ENCODE data around the gene CERT1.
"Not testable (repeated sequence)": the region's sequence is repeated elsewhere in the genome, so short reads cannot be mapped to it uniquely, and the experiment has no call there.

DNA sequence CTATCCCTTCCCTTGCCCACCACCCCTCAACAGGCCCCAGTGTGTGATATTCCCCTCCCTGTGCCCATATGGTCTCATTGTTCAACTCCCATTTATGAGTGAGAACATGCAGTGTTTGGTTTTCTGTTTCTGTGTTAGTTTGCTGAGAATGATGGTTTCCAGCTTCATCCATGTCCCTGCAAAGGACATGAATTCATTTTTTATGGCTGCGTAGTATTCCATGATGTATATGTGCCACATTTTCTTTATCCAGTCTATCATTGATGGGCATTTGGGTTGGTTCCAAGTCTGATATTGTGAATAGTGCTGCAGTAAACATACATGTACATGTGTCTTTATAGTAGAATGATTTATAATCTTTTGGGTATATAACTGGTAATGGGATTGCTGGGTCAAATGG, 49.2 kb upstream of the CERT1 start:
- TF ChIP-seq, protein P1, sequence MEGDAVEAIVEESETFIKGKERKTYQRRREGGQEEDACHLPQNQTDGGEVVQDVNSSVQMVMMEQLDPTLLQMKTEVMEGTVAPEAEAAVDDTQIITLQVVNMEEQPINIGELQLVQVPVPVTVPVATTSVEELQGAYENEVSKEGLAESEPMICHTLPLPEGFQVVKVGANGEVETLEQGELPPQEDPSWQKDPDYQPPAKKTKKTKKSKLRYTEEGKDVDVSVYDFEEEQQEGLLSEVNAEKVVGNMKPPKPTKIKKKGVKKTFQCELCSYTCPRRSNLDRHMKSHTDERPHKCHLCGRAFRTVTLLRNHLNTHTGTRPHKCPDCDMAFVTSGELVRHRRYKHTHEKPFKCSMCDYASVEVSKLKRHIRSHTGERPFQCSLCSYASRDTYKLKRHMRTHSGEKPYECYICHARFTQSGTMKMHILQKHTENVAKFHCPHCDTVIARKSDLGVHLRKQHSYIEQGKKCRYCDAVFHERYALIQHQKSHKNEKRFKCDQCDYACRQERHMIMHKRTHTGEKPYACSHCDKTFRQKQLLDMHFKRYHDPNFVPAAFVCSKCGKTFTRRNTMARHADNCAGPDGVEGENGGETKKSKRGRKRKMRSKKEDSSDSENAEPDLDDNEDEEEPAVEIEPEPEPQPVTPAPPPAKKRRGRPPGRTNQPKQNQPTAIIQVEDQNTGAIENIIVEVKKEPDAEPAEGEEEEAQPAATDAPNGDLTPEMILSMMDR (tag by site-specific recombination; IDR thresholded peaks at IDR 0.05), result not testable (repeated sequence)
- TF ChIP-seq ZBTB1 (tag by site-specific recombination; IDR thresholded peaks at IDR 0.05); MZF1 (tag by site-specific recombination; IDR thresholded peaks at IDR 0.05; ENCODE audit: borderline replicate concordance): not testable (repeated sequence)
- TF ChIP-seq, protein P2, sequence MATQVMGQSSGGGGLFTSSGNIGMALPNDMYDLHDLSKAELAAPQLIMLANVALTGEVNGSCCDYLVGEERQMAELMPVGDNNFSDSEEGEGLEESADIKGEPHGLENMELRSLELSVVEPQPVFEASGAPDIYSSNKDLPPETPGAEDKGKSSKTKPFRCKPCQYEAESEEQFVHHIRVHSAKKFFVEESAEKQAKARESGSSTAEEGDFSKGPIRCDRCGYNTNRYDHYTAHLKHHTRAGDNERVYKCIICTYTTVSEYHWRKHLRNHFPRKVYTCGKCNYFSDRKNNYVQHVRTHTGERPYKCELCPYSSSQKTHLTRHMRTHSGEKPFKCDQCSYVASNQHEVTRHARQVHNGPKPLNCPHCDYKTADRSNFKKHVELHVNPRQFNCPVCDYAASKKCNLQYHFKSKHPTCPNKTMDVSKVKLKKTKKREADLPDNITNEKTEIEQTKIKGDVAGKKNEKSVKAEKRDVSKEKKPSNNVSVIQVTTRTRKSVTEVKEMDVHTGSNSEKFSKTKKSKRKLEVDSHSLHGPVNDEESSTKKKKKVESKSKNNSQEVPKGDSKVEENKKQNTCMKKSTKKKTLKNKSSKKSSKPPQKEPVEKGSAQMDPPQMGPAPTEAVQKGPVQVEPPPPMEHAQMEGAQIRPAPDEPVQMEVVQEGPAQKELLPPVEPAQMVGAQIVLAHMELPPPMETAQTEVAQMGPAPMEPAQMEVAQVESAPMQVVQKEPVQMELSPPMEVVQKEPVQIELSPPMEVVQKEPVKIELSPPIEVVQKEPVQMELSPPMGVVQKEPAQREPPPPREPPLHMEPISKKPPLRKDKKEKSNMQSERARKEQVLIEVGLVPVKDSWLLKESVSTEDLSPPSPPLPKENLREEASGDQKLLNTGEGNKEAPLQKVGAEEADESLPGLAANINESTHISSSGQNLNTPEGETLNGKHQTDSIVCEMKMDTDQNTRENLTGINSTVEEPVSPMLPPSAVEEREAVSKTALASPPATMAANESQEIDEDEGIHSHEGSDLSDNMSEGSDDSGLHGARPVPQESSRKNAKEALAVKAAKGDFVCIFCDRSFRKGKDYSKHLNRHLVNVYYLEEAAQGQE (tag by site-specific recombination; IDR thresholded peaks at IDR 0.05), result not testable (repeated sequence)
- TF ChIP-seq, protein P3, sequence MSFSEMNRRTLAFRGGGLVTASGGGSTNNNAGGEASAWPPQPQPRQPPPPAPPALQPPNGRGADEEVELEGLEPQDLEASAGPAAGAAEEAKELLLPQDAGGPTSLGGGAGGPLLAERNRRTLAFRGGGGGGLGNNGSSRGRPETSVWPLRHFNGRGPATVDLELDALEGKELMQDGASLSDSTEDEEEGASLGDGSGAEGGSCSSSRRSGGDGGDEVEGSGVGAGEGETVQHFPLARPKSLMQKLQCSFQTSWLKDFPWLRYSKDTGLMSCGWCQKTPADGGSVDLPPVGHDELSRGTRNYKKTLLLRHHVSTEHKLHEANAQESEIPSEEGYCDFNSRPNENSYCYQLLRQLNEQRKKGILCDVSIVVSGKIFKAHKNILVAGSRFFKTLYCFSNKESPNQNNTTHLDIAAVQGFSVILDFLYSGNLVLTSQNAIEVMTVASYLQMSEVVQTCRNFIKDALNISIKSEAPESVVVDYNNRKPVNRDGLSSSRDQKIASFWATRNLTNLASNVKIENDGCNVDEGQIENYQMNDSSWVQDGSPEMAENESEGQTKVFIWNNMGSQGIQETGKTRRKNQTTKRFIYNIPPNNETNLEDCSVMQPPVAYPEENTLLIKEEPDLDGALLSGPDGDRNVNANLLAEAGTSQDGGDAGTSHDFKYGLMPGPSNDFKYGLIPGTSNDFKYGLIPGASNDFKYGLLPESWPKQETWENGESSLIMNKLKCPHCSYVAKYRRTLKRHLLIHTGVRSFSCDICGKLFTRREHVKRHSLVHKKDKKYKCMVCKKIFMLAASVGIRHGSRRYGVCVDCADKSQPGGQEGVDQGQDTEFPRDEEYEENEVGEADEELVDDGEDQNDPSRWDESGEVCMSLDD (tag by site-specific recombination; IDR thresholded peaks at IDR 0.05), result not testable (repeated sequence)
- TF ChIP-seq, protein P4, sequence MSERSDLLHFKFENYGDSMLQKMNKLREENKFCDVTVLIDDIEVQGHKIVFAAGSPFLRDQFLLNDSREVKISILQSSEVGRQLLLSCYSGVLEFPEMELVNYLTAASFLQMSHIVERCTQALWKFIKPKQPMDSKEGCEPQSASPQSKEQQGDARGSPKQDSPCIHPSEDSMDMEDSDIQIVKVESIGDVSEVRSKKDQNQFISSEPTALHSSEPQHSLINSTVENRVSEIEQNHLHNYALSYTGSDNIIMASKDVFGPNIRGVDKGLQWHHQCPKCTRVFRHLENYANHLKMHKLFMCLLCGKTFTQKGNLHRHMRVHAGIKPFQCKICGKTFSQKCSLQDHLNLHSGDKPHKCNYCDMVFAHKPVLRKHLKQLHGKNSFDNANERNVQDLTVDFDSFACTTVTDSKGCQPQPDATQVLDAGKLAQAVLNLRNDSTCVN (tag by site-specific recombination; optimal IDR thresholded peaks at IDR 0.05), result not testable (repeated sequence)

All from HEK293 (cell line).